ENCODE results near the gene CARNS1. TPM values are rescaled to one million over a fixed set of nuclear protein-coding genes. Genes with fewer than 3 reads are reported as not detected.

Gene CARNS1
- total and polyA plus RNA-seq, 2 of the 13 experiments (the other 11 are each of a cell fraction or from before 2014, with no cell fraction given) = not detected

- Histone ChIP-seq H3K4me3 (replicated peaks in 1 of 3; ENCODE audit: insufficient read depth in 1 of 3, low read depth in 2 of 3, low read length in 3 of 3) (no peak overlapping the region), H3K79me2 (ENCODE audit: insufficient read depth, low read length) (no peaks in the 10 kb centered on the region), H3K27ac (ENCODE audit: extremely low read length, insufficient read depth, low read length) (no peak overlapping the region), H3K4me1 (ENCODE audit: insufficient read depth, low read length) (peaks cover 33% of the 10 kb centered on the region), H4K20me1 (ENCODE audit: insufficient read depth, low read length) (no peaks in the 10 kb centered on the region), H2AFZ (ENCODE audit: low read length) (no peak overlapping the region), H3K9me3 (ENCODE audit: low read length) (no peaks in the 10 kb centered on the region), H3K4me2 (ENCODE audit: low read depth, low read length) (no peak overlapping the region), H3K27me3 (ENCODE audit: control insufficient read depth in 1 of 2, insufficient read depth in 2 of 2, low read length in 2 of 2) (peaks cover 1 to 38% of the 10 kb centered on the region in 2 experiments; a peak in 3 of 5 replicates), H3K9ac (ENCODE audit: insufficient read depth, low read depth, low read length) (no peak overlapping the region), H3K36me3 (replicated peaks in 1 of 2; ENCODE audit: control insufficient read depth in 1 of 2, insufficient read depth in 2 of 2, low read length in 2 of 2) (no peaks in the 10 kb centered on the region)
- TF ChIP-seq BRD4 (CRISPR knock-in tag; IDR thresholded peaks at IDR 0.05) (no peak), DDIT3 (CRISPR knock-in tag; IDR thresholded peaks at IDR 0.05) (no peak), KAT8 (CRISPR knock-in tag; IDR thresholded peaks at IDR 0.05) (no peak), HIVEP1 (CRISPR knock-in tag; IDR thresholded peaks at IDR 0.05) (no peak), ZBTB43 (CRISPR knock-in tag; conservative IDR thresholded peaks at IDR 0.05) (no peak), ZSCAN30 (CRISPR knock-in tag; IDR thresholded peaks at IDR 0.05) (no peak), ZNF7 (CRISPR knock-in tag; IDR thresholded peaks at IDR 0.05) (no peak), ZNF431 (CRISPR knock-in tag; IDR thresholded peaks at IDR 0.05; ENCODE audit: borderline replicate concordance, low read depth) (no peak)
- POLR2A ChIA-PET = interaction anchor here (18.5 kb wide), 1 partner anchor 31 kb away, joined by 365 read pairs; the partner anchor contains the start of gene POLD4
- no CpG with 5 or more reads among the region's 3 CpGs for WGBS (ENCODE audit: low lambda C conversion rate)
- no TSS peak for BruUV-seq (replicated peaks)
- intact Hi-C loops (cut with micrococcal nuclease; ENCODE audit: unreplicated experiment) = loop anchor here (10.0 kb wide), 1 partner anchor 140 kb away; no protein-coding TSS in a partner anchor
- CTCF ChIA-PET (ENCODE audit: low intra/inter-chr PET ratio, low total read pairs) = no interaction called here
- ATAC-seq (no peak), DNase-seq (ENCODE audit: low spot score) (no peak), FAIRE-seq (no peak)
- in situ Hi-C loops (cut with HindIII; ENCODE audit: extremely low pct_ligation_motif_present, low pct_unique_long_range_greater_than_20kb) = loop anchor here (5.0 kb wide), 2 partner anchors 33 to 123 kb away; partner anchors contain the start of gene POLD4
Measured at GRCh38 chr11:67384851-67385366, 30.6 kb upstream of the CARNS1 start.
